ENCODE results near the gene NUP214.
"Not testable (repeated sequence)": the region's sequence is repeated elsewhere in the genome, so short reads cannot be mapped to it uniquely, and the experiment has no call there.

The NUP214 gene

DNA sequence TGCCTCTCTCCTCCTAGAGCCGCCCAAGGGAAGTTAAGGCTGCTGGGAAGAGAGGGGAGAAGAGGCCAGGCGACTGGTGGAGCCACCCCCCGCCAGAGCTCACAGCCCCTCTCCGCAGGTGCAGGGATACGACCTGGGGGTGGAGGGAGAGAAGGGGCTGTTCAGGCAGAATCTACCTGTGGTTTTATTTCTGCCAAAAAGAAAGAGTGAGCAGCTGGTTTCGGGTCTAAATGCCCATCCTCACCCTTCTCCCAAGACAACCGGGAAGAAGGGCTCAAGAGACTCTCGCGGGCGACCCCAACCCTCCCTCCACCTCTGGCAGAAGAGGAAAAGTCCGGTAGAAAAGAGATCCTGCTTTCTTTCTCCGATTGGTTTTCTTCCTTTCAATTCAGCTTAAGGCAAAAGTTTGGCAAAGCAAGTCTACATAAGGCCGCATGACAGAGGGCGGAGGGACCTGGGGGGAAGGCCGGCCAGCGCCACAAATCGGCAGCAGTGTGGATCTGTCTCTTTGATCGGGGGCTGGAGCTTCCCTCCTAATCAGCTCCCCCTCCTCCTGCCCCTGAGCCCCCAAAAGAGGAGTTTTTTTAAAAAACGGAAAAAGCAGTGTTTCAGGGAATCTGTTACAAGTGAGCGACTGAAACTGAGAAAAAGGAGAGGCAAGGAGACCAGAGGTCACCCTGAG is 134.7 kb downstream of the NUP214 start:
- Histone ChIP-seq H3K4me3 (ENCODE audit: low read depth, low read length) (no peak overlapping the region), H3K27ac (no peak overlapping the region), H3K36me3 (replicated peaks) (no peaks in the 10 kb centered on the region), H3K27me3 (replicated peaks) (no peaks in the 10 kb centered on the region)
- no peak for DNase-seq
- in situ Hi-C loops (cut with HindIII; ENCODE audit: low pct_ligation_motif_present, low sequenced_read_pairs) = no loop called here
- TF ChIP-seq, protein P1, sequence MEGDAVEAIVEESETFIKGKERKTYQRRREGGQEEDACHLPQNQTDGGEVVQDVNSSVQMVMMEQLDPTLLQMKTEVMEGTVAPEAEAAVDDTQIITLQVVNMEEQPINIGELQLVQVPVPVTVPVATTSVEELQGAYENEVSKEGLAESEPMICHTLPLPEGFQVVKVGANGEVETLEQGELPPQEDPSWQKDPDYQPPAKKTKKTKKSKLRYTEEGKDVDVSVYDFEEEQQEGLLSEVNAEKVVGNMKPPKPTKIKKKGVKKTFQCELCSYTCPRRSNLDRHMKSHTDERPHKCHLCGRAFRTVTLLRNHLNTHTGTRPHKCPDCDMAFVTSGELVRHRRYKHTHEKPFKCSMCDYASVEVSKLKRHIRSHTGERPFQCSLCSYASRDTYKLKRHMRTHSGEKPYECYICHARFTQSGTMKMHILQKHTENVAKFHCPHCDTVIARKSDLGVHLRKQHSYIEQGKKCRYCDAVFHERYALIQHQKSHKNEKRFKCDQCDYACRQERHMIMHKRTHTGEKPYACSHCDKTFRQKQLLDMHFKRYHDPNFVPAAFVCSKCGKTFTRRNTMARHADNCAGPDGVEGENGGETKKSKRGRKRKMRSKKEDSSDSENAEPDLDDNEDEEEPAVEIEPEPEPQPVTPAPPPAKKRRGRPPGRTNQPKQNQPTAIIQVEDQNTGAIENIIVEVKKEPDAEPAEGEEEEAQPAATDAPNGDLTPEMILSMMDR (IDR thresholded peaks at IDR 0.05; ENCODE audit: low read depth, low read length, missing control alignments) = no peak

DNA sequence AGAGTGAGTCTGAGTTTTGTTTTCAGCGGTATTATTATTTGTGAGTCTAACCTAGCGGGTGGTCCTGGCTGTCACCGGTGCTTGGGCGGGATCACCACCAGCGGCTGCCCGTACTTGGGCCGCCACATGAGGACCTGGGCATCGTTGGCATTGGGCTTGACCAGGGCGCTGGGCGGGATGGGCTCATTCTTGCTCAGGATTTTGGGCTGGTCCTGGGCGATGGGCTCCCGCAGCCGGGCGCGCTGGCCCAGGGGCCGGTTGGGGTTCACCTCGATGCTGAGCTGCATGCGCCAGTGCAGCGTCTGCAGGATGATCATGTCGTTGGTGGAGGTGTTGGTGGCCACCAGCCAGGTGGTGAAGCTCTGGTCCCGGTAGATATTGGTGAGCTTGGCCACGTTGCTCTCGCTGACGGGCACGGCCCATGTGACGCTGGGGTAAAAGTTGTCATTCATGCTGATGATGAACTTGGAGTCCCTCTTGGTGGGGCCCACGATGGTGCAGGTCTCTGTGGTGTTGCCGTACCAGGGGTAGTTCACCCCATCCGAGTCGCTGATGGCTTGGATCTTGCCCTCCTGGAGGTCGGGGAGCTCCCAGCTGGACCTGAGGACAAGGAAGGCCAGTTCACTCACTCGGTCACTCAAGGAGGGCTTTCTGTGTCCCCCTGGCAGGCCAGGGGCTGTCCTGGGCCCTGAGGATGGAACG is 135.5 kb downstream of the NUP214 start:
- no peak overlapping the region for H3K4me3 ChIP-seq (ENCODE audit: low read depth, low read length)
- in situ Hi-C loops (cut with HindIII; ENCODE audit: low pct_ligation_motif_present, low sequenced_read_pairs) = no loop called here
- H3K27ac ChIP-seq = no peak overlapping the region
- H3K27me3 ChIP-seq (replicated peaks) = no peaks in the 10 kb centered on the region
- TF ChIP-seq, protein P1 (IDR thresholded peaks at IDR 0.05; ENCODE audit: low read depth, low read length, missing control alignments) = no peak
- H3K36me3 ChIP-seq (replicated peaks) = no peaks in the 10 kb centered on the region
- no peak for DNase-seq

- no peaks in the 10 kb centered on the region for H3K36me3 ChIP-seq (replicated peaks)
- no peak overlapping the region for H3K4me3 ChIP-seq (ENCODE audit: low read depth, low read length)
- H3K27ac ChIP-seq = no peak overlapping the region
- TF ChIP-seq, protein P1 (IDR thresholded peaks at IDR 0.05; ENCODE audit: low read depth, low read length, missing control alignments) = no peak
- H3K27me3 ChIP-seq (replicated peaks) = no peaks in the 10 kb centered on the region
- DNase-seq = no peak
- in situ Hi-C loops (cut with HindIII; ENCODE audit: low pct_ligation_motif_present, low sequenced_read_pairs) = no loop called here
Measured at GRCh38 chr9:131262327-131263032, 137.1 kb downstream of the NUP214 start.

DNA sequence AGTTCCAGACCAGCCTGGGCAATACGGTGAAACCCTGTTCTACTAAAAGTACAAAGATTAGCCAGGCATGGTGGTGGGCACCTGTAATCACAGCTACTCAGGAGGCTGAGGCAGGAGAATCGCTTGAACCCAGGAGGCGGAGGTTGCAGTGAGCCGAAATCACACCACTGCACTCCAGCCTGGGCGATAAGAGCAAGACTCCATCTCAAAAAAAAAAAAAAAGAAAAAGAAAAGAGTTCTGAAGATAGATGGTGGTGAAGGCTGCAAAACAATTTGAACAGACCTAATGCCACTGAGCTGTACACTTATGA is 137.6 kb downstream of the NUP214 start:
- H3K36me3 ChIP-seq (replicated peaks); H3K27ac ChIP-seq; H3K4me3 ChIP-seq (ENCODE audit: low read depth, low read length); in situ Hi-C loops (cut with HindIII; ENCODE audit: low pct_ligation_motif_present, low sequenced_read_pairs); H3K27me3 ChIP-seq (replicated peaks); DNase-seq: not testable (repeated sequence)

- TF ChIP-seq, protein P1 (IDR thresholded peaks at IDR 0.05; ENCODE audit: low read depth, low read length, missing control alignments) = no peak
- no peak overlapping the region for H3K27ac ChIP-seq
Measured at GRCh38 chr9:131263701-131264100, 138.3 kb downstream of the NUP214 start.

DNA sequence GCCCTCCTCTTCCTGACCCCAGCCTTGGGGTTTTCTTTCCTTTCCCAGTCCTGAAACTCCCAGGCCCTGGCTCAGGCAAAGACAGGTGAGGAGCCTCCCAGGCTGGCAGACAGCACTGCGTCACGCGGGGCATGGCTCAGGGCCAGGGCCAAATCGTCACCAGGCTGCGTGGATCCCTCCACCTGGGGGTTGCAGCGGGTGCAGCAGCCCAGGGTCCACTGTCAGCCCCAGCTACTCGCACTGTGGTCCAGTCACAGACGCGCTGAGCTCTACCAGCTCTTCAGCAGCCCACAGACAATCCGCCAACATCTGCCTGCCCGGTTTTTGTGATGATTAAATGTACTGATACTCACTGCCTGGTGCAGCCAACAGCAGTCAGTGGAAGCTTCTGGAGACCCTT is 138.8 kb downstream of the NUP214 start:
- Histone ChIP-seq H3K27me3 (replicated peaks) (no peaks in the 10 kb centered on the region), H3K4me3 (ENCODE audit: low read depth, low read length) (no peak overlapping the region), H3K36me3 (replicated peaks) (no peaks in the 10 kb centered on the region), H3K27ac (no peak overlapping the region)
- DNase-seq = no peak
- TF ChIP-seq, protein P1 (IDR thresholded peaks at IDR 0.05; ENCODE audit: low read depth, low read length, missing control alignments) = no peak
- in situ Hi-C loops (cut with HindIII; ENCODE audit: low pct_ligation_motif_present, low sequenced_read_pairs) = no loop called here

More at GRCh38 chr9:131263701-131264100, 138.3 kb downstream of the NUP214 start:
- Histone ChIP-seq H3K36me3 (replicated peaks) (no peaks in the 10 kb centered on the region), H3K4me3 (ENCODE audit: low read depth, low read length) (no peak overlapping the region), H3K27me3 (replicated peaks) (no peaks in the 10 kb centered on the region)
- in situ Hi-C loops (cut with HindIII; ENCODE audit: low pct_ligation_motif_present, low sequenced_read_pairs) = no loop called here
- DNase-seq = no peak
